ENCODE data around the gene LAS1L. TPM values are rescaled to one million over a fixed set of nuclear protein-coding genes. Genes with fewer than 3 reads are reported as not detected.

LAS1L gene
- total RNA-seq, 1 experiment from 2014 or later: 72.9 TPM

- Histone ChIP-seq H2BK5ac (ENCODE audit: insufficient read length, low read length) (no peak overlapping the region), H2BK12ac (ENCODE audit: insufficient read length, low read depth, low read length) (no peak overlapping the region), H4K20me1 (ENCODE audit: control insufficient read depth, insufficient read depth, insufficient read length) (no peaks in the 10 kb centered on the region), H2BK120ac (ENCODE audit: low read depth, low read length, poor library complexity, severe bottlenecking) (no peak overlapping the region), H2BK15ac (ENCODE audit: low read depth, low read length) (no peak overlapping the region), H4K8ac (replicated peaks; ENCODE audit: insufficient read length, low read depth, low read length) (no peak overlapping the region), H3K79me1 (ENCODE audit: insufficient read depth, low read depth, low read length, poor library complexity, severe bottlenecking) (no peaks in the 10 kb centered on the region), H2BK20ac (ENCODE audit: low read depth, low read length, poor library complexity, severe bottlenecking) (no peak overlapping the region), H3T11ph (ENCODE audit: low read length) (no peak overlapping the region), H3K9ac (ENCODE audit: extremely low read depth, insufficient read length, low read length) (no peak overlapping the region), H3K4ac (ENCODE audit: low read depth, low read length) (no peak overlapping the region), H3K23me2 (ENCODE audit: insufficient read length, low read depth, low read length, poor library complexity, severe bottlenecking) (no peaks in the 10 kb centered on the region), H2AK5ac (ENCODE audit: insufficient read length, low read length) (no peak overlapping the region), H3K27me3 (ENCODE audit: insufficient read depth, low read length) (no peaks in the 10 kb centered on the region), H3K56ac (ENCODE audit: insufficient read length, low read depth, low read length) (no peak overlapping the region), H3K14ac (ENCODE audit: insufficient read depth, low read length) (no peak overlapping the region), H3K27ac (ENCODE audit: insufficient read length, low read depth, low read length) (no peak overlapping the region), H4K5ac (ENCODE audit: insufficient read length, low read depth, low read length) (no peak overlapping the region), H4K91ac (ENCODE audit: insufficient read length, low read depth, low read length) (no peak overlapping the region), H3K79me2 (ENCODE audit: insufficient read depth, low read length) (no peaks in the 10 kb centered on the region), H3K23ac (ENCODE audit: insufficient read length, low read depth, low read length) (no peak overlapping the region), H3K4me2 (ENCODE audit: insufficient read depth, insufficient read length, low read length) (no peak overlapping the region), H3K4me1 (ENCODE audit: insufficient read depth, low read length) (no peaks in the 10 kb centered on the region), H2AFZ (ENCODE audit: low read length) (no peak overlapping the region), H3K18ac (ENCODE audit: insufficient read length, low read depth, low read length) (no peak overlapping the region), H3K9me3 (ENCODE audit: control insufficient read depth, low read depth, low read length) (peaks cover 70% of the 10 kb centered on the region)
- peaks cover 0 to 2% (median 0%) of the 10 kb centered on the region in 3 experiments; a peak in 1 of 7 replicates for H3K36me3 Mint-ChIP-seq (ENCODE audit: insufficient read depth in 1 of 3, low read depth in 3 of 3)
- peaks cover 66 to 74% of the 10 kb centered on the region in 2 experiments for H3K9me3 Mint-ChIP-seq
- H3K4me1 Mint-ChIP-seq: peaks cover 6 to 11% of the 10 kb centered on the region in 2 experiments
- H3K4me3 Mint-ChIP-seq: no peak overlapping the region
- DNase-seq: no peak
- no peaks in the 10 kb centered on the region; the same call in 1 of the 2 replicates for H3K27me3 Mint-ChIP-seq (ENCODE audit: low read depth)
- WGBS (ENCODE audit: extremely low coverage, insufficient read length, low lambda C conversion rate): no CpG with 5 or more reads among the region's 2 CpGs
- TF ChIP-seq, protein P1, sequence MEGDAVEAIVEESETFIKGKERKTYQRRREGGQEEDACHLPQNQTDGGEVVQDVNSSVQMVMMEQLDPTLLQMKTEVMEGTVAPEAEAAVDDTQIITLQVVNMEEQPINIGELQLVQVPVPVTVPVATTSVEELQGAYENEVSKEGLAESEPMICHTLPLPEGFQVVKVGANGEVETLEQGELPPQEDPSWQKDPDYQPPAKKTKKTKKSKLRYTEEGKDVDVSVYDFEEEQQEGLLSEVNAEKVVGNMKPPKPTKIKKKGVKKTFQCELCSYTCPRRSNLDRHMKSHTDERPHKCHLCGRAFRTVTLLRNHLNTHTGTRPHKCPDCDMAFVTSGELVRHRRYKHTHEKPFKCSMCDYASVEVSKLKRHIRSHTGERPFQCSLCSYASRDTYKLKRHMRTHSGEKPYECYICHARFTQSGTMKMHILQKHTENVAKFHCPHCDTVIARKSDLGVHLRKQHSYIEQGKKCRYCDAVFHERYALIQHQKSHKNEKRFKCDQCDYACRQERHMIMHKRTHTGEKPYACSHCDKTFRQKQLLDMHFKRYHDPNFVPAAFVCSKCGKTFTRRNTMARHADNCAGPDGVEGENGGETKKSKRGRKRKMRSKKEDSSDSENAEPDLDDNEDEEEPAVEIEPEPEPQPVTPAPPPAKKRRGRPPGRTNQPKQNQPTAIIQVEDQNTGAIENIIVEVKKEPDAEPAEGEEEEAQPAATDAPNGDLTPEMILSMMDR (conservative IDR thresholded peaks at IDR 0.05): no peak
- no peak overlapping the region for H3K27ac Mint-ChIP-seq
Observed at GRCh38 chrX:65574356-65574755, 39.8 kb upstream of the LAS1L start.

Data from H9 (cell line).